H1 (cell line): ENCODE data around the gene C1D. TPM values are rescaled to one million over a fixed set of nuclear protein-coding genes. Genes with fewer than 3 reads are reported as not detected.

ENCODE experiments used
- CTCF ChIA-PET: fragments of 300-600 bp; sonication (Branson Sonifier 250); formaldehyde crosslinking; loops from one replicate; lab custom pipeline; 2021; ENCODE audit not compliant: partially characterized antibody; lab: Charles Lee
- POLR2A ChIA-PET: fragments of 300-600 bp; sonication (Branson Sonifier 250); formaldehyde crosslinking; loops from one replicate; lab custom pipeline; 2021; ENCODE audit warnings: inconsistent platforms; ENCODE audit not compliant: partially characterized antibody; lab: Charles Lee
- DNase-seq, 2 experiments: peaks; one replicate each; pipeline versions ENCODE4 v3.0.0 to v3.0.0-alpha.2; 2010 to 2022; ENCODE audit warnings: low spot score in 2 of 2, low read depth in 1 of 2, mixed read lengths in 1 of 2
- FAIRE-seq: peaks from 2 replicates; lab custom pipeline; 2011; peaks lifted over from hg19 to GRCh38; lab: Jason Lieb, UNC
- H2AFZ ChIP-seq: 2 replicates; pipeline ENCODE4 v1.8.1; 2012; ENCODE audit warnings: low read length, inconsistent platforms
- H2AK5ac ChIP-seq: 2 replicates; pipeline ENCODE4 v1.6.1; 2013; ENCODE audit warnings: low read depth, low read length
- H2BK120ac ChIP-seq: replicated peaks from 2 replicates; pipeline ENCODE3; 2013; ENCODE audit warnings: low read depth, low read length, inconsistent platforms
- H2BK12ac ChIP-seq: 2 replicates; pipeline ENCODE4 v1.6.1; 2013; ENCODE audit warnings: low read depth, low read length
- H2BK15ac ChIP-seq: 2 replicates; pipeline ENCODE4 v1.6.1; 2013; ENCODE audit warnings: low read length
- H2BK20ac ChIP-seq: 2 replicates; pipeline ENCODE4 v1.6.1; 2013; ENCODE audit warnings: low read length
- H2BK5ac ChIP-seq: 2 replicates; pipeline ENCODE4 v1.6.1; 2013; ENCODE audit warnings: low read depth, low read length
- H3K14ac ChIP-seq: 2 replicates; pipeline ENCODE4 v1.6.1; 2013; ENCODE audit warnings: inconsistent platforms; ENCODE audit not compliant: insufficient read length
- H3K18ac ChIP-seq: 2 replicates; pipeline ENCODE4 v1.6.1; 2013; ENCODE audit warnings: low read length; ENCODE audit errors: extremely low read depth
- H3K23ac ChIP-seq: 2 replicates; pipeline ENCODE4 v1.6.1; 2013; ENCODE audit warnings: inconsistent platforms; ENCODE audit not compliant: insufficient read length
- H3K23me2 ChIP-seq: 2 replicates; pipeline ENCODE4 v1.6.1; 2013; ENCODE audit warnings: low read depth, low read length
- H3K27ac ChIP-seq: 2 replicates; pipeline ENCODE4 v1.6.1; 2011; ENCODE audit warnings: low read depth, low read length, inconsistent platforms
- H3K27me3 ChIP-seq, 4 experiments: replicated peaks in 1 of 4; 1 replicate in 1 of 4; 2 replicates in 3 of 4; pipeline versions ENCODE4 v1.6.1 to v1.8.1; 2011 to 2013; ENCODE audit warnings: low read length in 3 of 4, mild to moderate bottlenecking in 3 of 4, inconsistent platforms in 2 of 4, mixed read lengths in 2 of 4, moderate library complexity in 1 of 4; ENCODE audit not compliant: control insufficient read depth in 3 of 4, insufficient read depth in 3 of 4; ENCODE audit errors: extremely low read depth in 1 of 4
- H3K36me3 ChIP-seq, 4 experiments: 2 replicates each; pipeline versions ENCODE4 v1.6.1 to v1.8.1; 2011 to 2013; ENCODE audit warnings: mild to moderate bottlenecking in 4 of 4, low read length in 3 of 4, moderate library complexity in 2 of 4, control low read depth in 1 of 4, inconsistent platforms in 1 of 4; ENCODE audit not compliant: insufficient read depth in 4 of 4, control insufficient read depth in 2 of 4
- H3K4ac ChIP-seq: replicated peaks from 2 replicates; pipeline ENCODE3; 2013; ENCODE audit warnings: low read length, low read depth, mixed read lengths, inconsistent platforms; ENCODE audit not compliant: insufficient read length
- H3K4me1 ChIP-seq, 4 experiments: replicated peaks in 1 of 4; 1 replicate in 1 of 4; 2 replicates in 3 of 4; pipeline versions ENCODE4 v1.6.1 to v1.8.1; 2011 to 2013; ENCODE audit warnings: low read length in 3 of 4, inconsistent platforms in 2 of 4, mixed read lengths in 1 of 4; ENCODE audit not compliant: insufficient read depth in 4 of 4, control insufficient read depth in 3 of 4
- H3K4me2 ChIP-seq, 2 experiments: 2 replicates each; pipeline versions ENCODE4 v1.6.1 to v1.8.1; 2011 to 2013; ENCODE audit warnings: low read depth in 2 of 2, low read length in 2 of 2, control low read depth in 1 of 2, inconsistent platforms in 1 of 2, mild to moderate bottlenecking in 1 of 2; ENCODE audit not compliant: insufficient read depth in 1 of 2
- H3K4me3 ChIP-seq, 4 experiments: fragments of 200-600, 300-600 bp in 1 of 4; sonication (generic), shearing (Covaris generic), sonication (Bioruptor Twin) in 1 of 4; 2 replicates each; pipeline versions ENCODE4 v1.5.1 to v1.8.1; 2011 to 2016; ENCODE audit warnings: low read length in 4 of 4, low read depth in 3 of 4, control low read depth in 2 of 4, inconsistent platforms in 2 of 4, mild to moderate bottlenecking in 2 of 4, mixed read lengths in 1 of 4, moderate library complexity in 1 of 4; ENCODE audit not compliant: insufficient read depth in 2 of 4; ENCODE audit errors: extremely low read depth in 1 of 4
- H3K56ac ChIP-seq: replicated peaks from 2 replicates; pipeline ENCODE3; 2013; ENCODE audit warnings: low read depth, mild to moderate bottlenecking, mixed read lengths, low read length, inconsistent platforms; ENCODE audit not compliant: insufficient read length
- H3K79me1 ChIP-seq: 2 replicates; pipeline ENCODE4 v1.6.1; 2013; ENCODE audit warnings: low read depth, low read length, control low read depth
- H3K79me2 ChIP-seq, 2 experiments: 2 replicates each; pipeline versions ENCODE4 v1.6.1 to v1.8.1; 2012 to 2013; ENCODE audit warnings: low read length in 2 of 2, mild to moderate bottlenecking in 2 of 2, inconsistent platforms in 1 of 2; ENCODE audit not compliant: insufficient read depth in 2 of 2, control insufficient read depth in 1 of 2
- H3K9ac ChIP-seq, 4 experiments: replicated peaks in 1 of 4; 1 replicate in 1 of 4; 2 replicates in 3 of 4; pipeline versions ENCODE4 v1.6.1 to v1.8.1; 2011 to 2013; ENCODE audit warnings: low read depth in 3 of 4, low read length in 3 of 4, control low read depth in 2 of 4, mild to moderate bottlenecking in 2 of 4, moderate library complexity in 2 of 4, inconsistent platforms in 1 of 4; ENCODE audit errors: extremely low read depth in 1 of 4
- H3K9me3 ChIP-seq, 2 experiments: 2 replicates each; pipeline versions ENCODE4 v1.6.1 to v1.8.1; 2012 to 2013; ENCODE audit warnings: mild to moderate bottlenecking in 2 of 2, moderate library complexity in 2 of 2, control low read depth in 1 of 2, inconsistent platforms in 1 of 2, low read depth in 1 of 2, low read length in 1 of 2, mixed read lengths in 1 of 2; ENCODE audit not compliant: insufficient read depth in 2 of 2
- H4K20me1 ChIP-seq, 2 experiments: replicated peaks in 1 of 2; 2 replicates each; pipeline versions ENCODE3 to v1.8.1; 2011 to 2013; ENCODE audit warnings: inconsistent platforms in 2 of 2, low read length in 2 of 2, mild to moderate bottlenecking in 1 of 2; ENCODE audit not compliant: insufficient read depth in 2 of 2, control insufficient read depth in 1 of 2
- H4K5ac ChIP-seq: 2 replicates; pipeline ENCODE4 v1.6.1; 2013; ENCODE audit warnings: low read length, low read depth, mixed read lengths, inconsistent platforms; ENCODE audit not compliant: insufficient read length
- H4K8ac ChIP-seq: 2 replicates; pipeline ENCODE4 v1.8.0; 2013; ENCODE audit warnings: mild to moderate bottlenecking, moderate library complexity, low read length, inconsistent platforms; ENCODE audit not compliant: insufficient read depth; ENCODE audit errors: extremely low read depth
- H4K91ac ChIP-seq: replicated peaks from 2 replicates; pipeline ENCODE3; 2013; ENCODE audit warnings: low read length, mixed read lengths, inconsistent platforms; ENCODE audit not compliant: insufficient read length
- ATF3 ChIP-seq: IDR thresholded peaks from 2 replicates; pipeline ENCODE4 v1.6.1; 2011; ENCODE audit warnings: low read depth, mild to moderate bottlenecking, low read length; ENCODE audit not compliant: insufficient read depth
- BRCA1 ChIP-seq: IDR thresholded peaks from 2 replicates; pipeline ENCODE4 v1.6.1; 2012; ENCODE audit warnings: low read depth, low read length, improper control_type of control experiment
- EZH2 ChIP-seq: fragments of 200-600 bp; sonication (generic); IDR thresholded peaks from 2 replicates; pipeline ENCODE4 v1.7.1; 2012; ENCODE audit warnings: low read depth, mild to moderate bottlenecking, moderate library complexity, low read length, inconsistent platforms; ENCODE audit not compliant: severe bottlenecking
- FOSL1 ChIP-seq: IDR thresholded peaks from 2 replicates; pipeline ENCODE4 v1.6.1; 2011; ENCODE audit warnings: mild to moderate bottlenecking, low read depth, low read length, moderate library complexity; ENCODE audit not compliant: insufficient read depth
- PHF8 ChIP-seq: fragments of 200-600 bp; sonication (generic); conservative IDR thresholded peaks from 2 replicates; pipeline ENCODE4 v1.7.1; 2012; ENCODE audit warnings: low read depth, mild to moderate bottlenecking, inconsistent platforms, low read length, moderate library complexity
- POLR2AphosphoS5 ChIP-seq: IDR thresholded peaks from 2 replicates; pipeline ENCODE4 v1.6.1; 2011; ENCODE audit warnings: low read depth, low read length
- RXRA ChIP-seq: IDR thresholded peaks from 2 replicates; pipeline ENCODE4 v1.6.1; 2011; ENCODE audit warnings: low read depth, mild to moderate bottlenecking, low read length, moderate library complexity; ENCODE audit not compliant: insufficient read depth
- SAP30 ChIP-seq: fragments of 300-600 bp; sonication (generic); IDR thresholded peaks from 2 replicates; pipeline ENCODE4 v1.7.1; 2012; ENCODE audit warnings: low read length, moderate library complexity, mild to moderate bottlenecking, inconsistent platforms; ENCODE audit not compliant: insufficient read depth, insufficient replicate concordance
- SP1 ChIP-seq: IDR thresholded peaks from 2 replicates; pipeline ENCODE4 v1.6.1; 2011; ENCODE audit warnings: low read depth, low read length
- SP4 ChIP-seq: IDR thresholded peaks from 2 replicates; pipeline ENCODE4 v1.6.1; 2012; ENCODE audit warnings: low read length, inconsistent platforms
- TBP ChIP-seq: IDR thresholded peaks from 2 replicates; pipeline ENCODE4 v1.6.1; 2011; ENCODE audit warnings: low read depth, low read length, improper control_type of control experiment
- USF2 ChIP-seq: IDR thresholded peaks from 2 replicates; pipeline ENCODE4 v1.6.1; 2011; ENCODE audit warnings: low read length, improper control_type of control experiment
- WGBS, 2 experiments: shearing (Covaris generic) in 1 of 2; methylation state at CpG; one replicate each; pipeline versions ENCODE4 v1.1.6 to v1.1.7; 2013 to 2015; ENCODE audit warnings: low lambda C conversion rate in 2 of 2, mixed read lengths in 2 of 2, inconsistent platforms in 1 of 2, low coverage in 1 of 2, missing lambda C conversion rate in 1 of 2; ENCODE audit not compliant: insufficient replicate concordance in 2 of 2, insufficient coverage in 1 of 2, insufficient read length in 1 of 2; ENCODE audit errors: extremely low coverage in 1 of 2, missing lambda C conversion rate in 1 of 2; 5-methylcytosine and 5-hydroxymethylcytosine counted together
- polyA plus RNA-seq, 7 experiments: library from polyadenylated mRNA; depleted of rRNA in 3 of 7; stranded (reverse) in 5 of 7; unstranded in 2 of 7; fragments of >200 nt in 5 of 7; fragments of 200-250 nt in 2 of 7; gene quantifications; 1 replicate in 5 of 7; 2 replicates in 1 of 7; 4 replicates in 1 of 7; pipeline versions ENCODE4 v1.2.1 to v1.2.3, GENCODE V29; 2011 to 2013; ENCODE audit warnings: missing spikeins in 2 of 7, mixed read lengths in 2 of 7
- total RNA-seq: library from RNA; stranded (reverse); fragmentation: NEBNext Ultra II Directional; extraction: Animal tissue kit (Norgen Biotek cat#: 25700); gene quantifications from 2 replicates; pipeline ENCODE4 v1.2.1, GENCODE V29; 2021
- TF ChIP-seq, protein P1 (sequence below): IDR thresholded peaks from 2 replicates; pipeline ENCODE4 v1.6.1; 2012; ENCODE audit warnings: inconsistent platforms

Gene C1D
- total and polyA plus RNA-seq, 2 of the 8 experiments (the other 6 are each of a cell fraction or from before 2014, with no cell fraction given): 17.5 to 24.1 TPM

- no peak overlapping the region for H2AFZ ChIP-seq
- H3K27me3 ChIP-seq: no peaks in the 10 kb centered on the region
- no peak overlapping the region for H2BK20ac ChIP-seq
- no peak overlapping the region for H3K56ac ChIP-seq
- no peaks in the 10 kb centered on the region for H3K36me3 ChIP-seq
- H4K20me1 ChIP-seq: no peaks in the 10 kb centered on the region
- H2BK120ac ChIP-seq: no peak overlapping the region
- no peak overlapping the region for H3K4me3 ChIP-seq
- H3K23me2 ChIP-seq: no peaks in the 10 kb centered on the region
- no peaks in the 10 kb centered on the region for H3K9me3 ChIP-seq
- no peaks in the 10 kb centered on the region for H3K79me2 ChIP-seq
- no peak overlapping the region for H3K4ac ChIP-seq
- ChIA-PET CTCF (no interaction called here), POLR2A (no interaction called here)
- no peak overlapping the region for H2AK5ac ChIP-seq
- H3K79me1 ChIP-seq: no peaks in the 10 kb centered on the region
- DNase-seq (no peak), FAIRE-seq (no peak)
- no peak overlapping the region for H3K9ac ChIP-seq
- no peak overlapping the region for H3K18ac ChIP-seq
- H3K14ac ChIP-seq: no peak overlapping the region
- no peaks in the 10 kb centered on the region for H3K4me1 ChIP-seq
- WGBS, 2 experiments: 86% methylated on average over 8 of the region's 8 CpGs; no CpG with 5 or more reads in 1 of the 2 experiments
- H2BK15ac ChIP-seq: no peak overlapping the region
- no peak overlapping the region for H4K8ac ChIP-seq
- H4K91ac ChIP-seq: no peak overlapping the region
- no peak overlapping the region for H2BK5ac ChIP-seq
- H3K4me2 ChIP-seq: no peak overlapping the region
- H4K5ac ChIP-seq: no peak overlapping the region
- no peak overlapping the region for H3K27ac ChIP-seq
- H2BK12ac ChIP-seq: no peak overlapping the region
- no peak overlapping the region for H3K23ac ChIP-seq
- TF ChIP-seq FOSL1 (no peak), SAP30 (no peak), BRCA1 (no peak), ATF3 (no peak), POLR2AphosphoS5 (no peak), SP4 (no peak), RXRA (no peak), USF2 (no peak), SP1 (no peak), PHF8 (no peak), EZH2 (no peak), TBP (no peak)
- TF ChIP-seq, protein P1, sequence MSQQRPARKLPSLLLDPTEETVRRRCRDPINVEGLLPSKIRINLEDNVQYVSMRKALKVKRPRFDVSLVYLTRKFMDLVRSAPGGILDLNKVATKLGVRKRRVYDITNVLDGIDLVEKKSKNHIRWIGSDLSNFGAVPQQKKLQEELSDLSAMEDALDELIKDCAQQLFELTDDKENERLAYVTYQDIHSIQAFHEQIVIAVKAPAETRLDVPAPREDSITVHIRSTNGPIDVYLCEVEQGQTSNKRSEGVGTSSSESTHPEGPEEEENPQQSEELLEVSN: no peak
These were observed 36.5 kb upstream of the C1D start for GRCh38 chr2:68099260-68099659.
